HepG2 (cell line): ENCODE measurements around the gene PLA2G4A.

ENCODE experiments used
- ATF5 ChIP-seq: sonication (generic); formaldehyde crosslinking; IDR thresholded peaks from 2 replicates; pipeline ENCODE4 v1.4.0; 2020; ENCODE audit warnings: mild to moderate bottlenecking, low read depth, missing genetic modification reagents
- PBX3 ChIP-seq: sonication (generic); formaldehyde crosslinking; IDR thresholded peaks from 2 replicates; pipeline ENCODE4 v1.8.1; 2023; ENCODE audit warnings: missing genetic modification reagents, inconsistent platforms, borderline replicate concordance
- SP5 ChIP-seq: IDR thresholded peaks from 2 replicates; pipeline ENCODE4 v1.6.1; 2016; ENCODE audit warnings: low read depth, borderline replicate concordance
- UBTF ChIP-seq: sonication (generic); formaldehyde crosslinking; IDR thresholded peaks from 2 replicates; pipeline ENCODE4 v1.4.0; 2020; ENCODE audit warnings: mild to moderate bottlenecking, missing genetic modification reagents
- ZBTB38 ChIP-seq: sonication (generic); formaldehyde crosslinking; IDR thresholded peaks from 2 replicates; pipeline ENCODE4 v1.5.1; 2020; ENCODE audit warnings: mild to moderate bottlenecking, missing genetic modification reagents
- ZNF253 ChIP-seq: sonication (generic); formaldehyde crosslinking; IDR thresholded peaks from 2 replicates; pipeline ENCODE4 v1.8.0; 2022; ENCODE audit warnings: mild to moderate bottlenecking, missing genetic modification reagents, borderline replicate concordance
- ZNF260 ChIP-seq: sonication (generic); formaldehyde crosslinking; IDR thresholded peaks from 2 replicates; pipeline ENCODE4 v1.4.0; 2020; ENCODE audit warnings: missing genetic modification reagents, low read depth, mild to moderate bottlenecking, borderline replicate concordance
- ZNF660 ChIP-seq: sonication (generic); formaldehyde crosslinking; IDR thresholded peaks from 2 replicates; pipeline ENCODE4 v1.5.1; 2020; ENCODE audit warnings: mild to moderate bottlenecking, low read depth, missing genetic modification reagents, borderline replicate concordance

GRCh38 chr1:187003353-187003752 lies 174.6 kb downstream of the PLA2G4A start:
- no peak for TF ChIP-seq ATF5 (CRISPR knock-in tag)
- TF ChIP-seq ZBTB38 (CRISPR knock-in tag) = no peak
- no peak for TF ChIP-seq ZNF253 (CRISPR knock-in tag)
- TF ChIP-seq PBX3 = no peak
- TF ChIP-seq ZNF260 (CRISPR knock-in tag) = no peak
- no peak for TF ChIP-seq UBTF
- TF ChIP-seq ZNF660 (CRISPR knock-in tag) = no peak
- no peak for TF ChIP-seq SP5 (CRISPR knock-in tag)
